Spleen (tissue), 11 donors: Measurements from ENCODE around the gene TGFBI. TPM values are rescaled to one million over a fixed set of nuclear protein-coding genes. Genes with fewer than 3 reads are reported as not detected.

Experiments
- DNase-seq: peaks from one replicate; pipeline ENCODE4 v3.0.0-alpha.2; 2020
- H3K27ac ChIP-seq, 8 donors: fragments of 200-600 bp; sonication (generic) in 7 of 8; 1 replicate in 4 of 8; 2 replicates in 4 of 8; pipeline versions ENCODE4 v1.5.0 to v1.8.0; 2016 to 2021; ENCODE audit warnings: inconsistent platforms in 4 of 8, mild to moderate bottlenecking in 4 of 8, moderate library complexity in 1 of 8
- H3K27me3 ChIP-seq, 7 donors: fragments of 200-600 bp; sonication (generic) in 6 of 7; replicated peaks in 1 of 7; 1 replicate in 4 of 7; 2 replicates in 3 of 7; pipeline versions ENCODE4 v1.5.0 to v1.8.0; 2016 to 2021; ENCODE audit warnings: inconsistent platforms in 3 of 7, mild to moderate bottlenecking in 1 of 7
- H3K36me3 ChIP-seq, 6 donors: fragments of 200-600 bp; sonication (generic) in 5 of 6; 1 replicate in 4 of 6; 2 replicates in 2 of 6; pipeline versions ENCODE4 v1.5.0 to v1.8.0; 2016 to 2021; ENCODE audit warnings: inconsistent platforms in 2 of 6
- H3K4me1 ChIP-seq, 6 donors: fragments of 200-600 bp; sonication (generic) in 5 of 6; 1 replicate in 3 of 6; 2 replicates in 3 of 6; pipeline versions ENCODE4 v1.5.0 to v1.8.0; 2016 to 2021; ENCODE audit warnings: inconsistent platforms in 3 of 6
- H3K4me3 ChIP-seq, 8 donors: fragments of 200-600 bp; sonication (generic) in 7 of 8; 1 replicate in 4 of 8; 2 replicates in 4 of 8; pipeline versions ENCODE4 v1.5.0 to v1.8.0; 2016 to 2021; ENCODE audit warnings: inconsistent platforms in 4 of 8, mild to moderate bottlenecking in 4 of 8, moderate library complexity in 2 of 8
- H3K9me3 ChIP-seq, 8 donors: fragments of 200-600 bp; sonication (generic) in 7 of 8; 1 replicate in 4 of 8; 2 replicates in 4 of 8; pipeline versions ENCODE4 v1.5.0 to v1.8.0; 2016 to 2021; ENCODE audit warnings: inconsistent platforms in 4 of 8
- CTCF ChIP-seq, 11 experiments: fragments of 200-600 bp in 7 of 11; fragments of 450-650 bp in 4 of 11; sonication (generic) in 4 of 11; IDR thresholded peaks in 8 of 11; conservative IDR thresholded peaks in 3 of 11; 1 replicate in 7 of 11; 2 replicates in 4 of 11; pipeline versions ENCODE4 v1.4.0 to v1.8.0; 2016 to 2021; ENCODE audit warnings: antibody characterized with exemption in 11 of 11, inconsistent platforms in 4 of 11, mild to moderate bottlenecking in 1 of 11
- POLR2A ChIP-seq, 3 donors: fragments of 450-650 bp; IDR thresholded peaks; one replicate each; pipeline ENCODE4 v1.5.1; 2017; ENCODE audit warnings: antibody characterized with exemption in 3 of 3, mild to moderate bottlenecking in 1 of 3
- POLR2AphosphoS5 ChIP-seq, 3 donors: sonication (generic); formaldehyde crosslinking; IDR thresholded peaks; one replicate each; pipeline ENCODE4 v1.5.1; 2017; ENCODE audit warnings: antibody characterized with exemption in 3 of 3
- WGBS, 5 donors: extraction: QIAGEN DNeasy Blood & Tissue Kit in 3 of 5; methylation state at CpG; one replicate each; pipeline versions ENCODE4 v1.1.5 to v1.1.7; 2013 to 2018; 5-methylcytosine and 5-hydroxymethylcytosine counted together
- intact Hi-C: fragments of 100-400 bp; cut with DNase I; formaldehyde crosslinking; loops from one replicate; pipeline ENCODE4 v1.15.0; 2023; ENCODE audit warnings: low total_unique reads
- polyA plus RNA-seq, 3 donors: library from polyadenylated mRNA; stranded (reverse); fragments of 200-250 nt; gene quantifications; one replicate each; pipeline ENCODE4 v1.2.1, GENCODE V29; 2013
- total RNA-seq, 7 donors: library from RNA; depleted of rRNA in 3 of 7; stranded (reverse); fragments of >200 nt in 3 of 7; fragmentation: NEBNext Ultra II Directional in 4 of 7; extraction: Animal tissue kit (Norgen Biotek cat#: 25700) in 4 of 7; gene quantifications; one replicate each; pipeline versions ENCODE4 v1.1.0 to v1.2.1, GENCODE V29; 2016 to 2021
- donor health status: healthy with polysubstance abuse.
- donor health status: DM: no; HTN: no; CAD: no; lungs with moderate emphysema.
- donor health status: DM: no; HTN: no; CAD: no.
- donor health status: Bipolar disorder and iron deficiency.
- donor health status: healthy.
- donor health status: DM: no; HTN: no; CAD: no.
- donor health status: DM: yes; HTN: yes; CAD: no.

TGFBI gene
- total and polyA plus RNA-seq, 10 donors, result 31.0 to 214 (median 149) TPM

- Histone ChIP-seq H3K36me3 (no peaks in the 10 kb centered on the region), H3K27me3 (peaks cover 0 to 6% (median 0%) of the 10 kb centered on the region in 7 donors), H3K4me3 (no peak overlapping the region), H3K27ac (no peak overlapping the region), H3K9me3 (no peaks in the 10 kb centered on the region), H3K4me1 (peaks cover 0 to 8% (median 0%) of the 10 kb centered on the region in 6 donors)
- TF ChIP-seq POLR2AphosphoS5 (IDR thresholded peaks at IDR 0.05) (no peak), CTCF (IDR thresholded peaks at IDR 0.05 in 8 of 11, conservative IDR thresholded peaks at IDR 0.05 in 3 of 11) (no peak), POLR2A (IDR thresholded peaks at IDR 0.05) (no peak)
- intact Hi-C loops, result no loop called here
- no peak for DNase-seq
- 37 to 51% (median 41%) methylated on average over 4 of the region's 4 CpGs for WGBS, 5 donors
Observed at GRCh38 chr5:136098176-136098575, 69.4 kb downstream of the TGFBI start.

GRCh38 chr5:136099870-136100269 is 71.1 kb downstream of the TGFBI start:
- intact Hi-C loops, result no loop called here

GRCh38 chr5:136101884-136102283 is 73.1 kb downstream of the TGFBI start:
- no peaks in the 10 kb centered on the region for H3K9me3 ChIP-seq
- H3K4me1 ChIP-seq, result peaks cover 0 to 6% (median 0%) of the 10 kb centered on the region in 6 donors
- H3K27me3 ChIP-seq, result peaks cover 0 to 5% (median 0%) of the 10 kb centered on the region in 7 donors
- no peak overlapping the region for H3K4me3 ChIP-seq
- DNase-seq, result no peak
- TF ChIP-seq POLR2A (IDR thresholded peaks at IDR 0.05) (no peak), POLR2AphosphoS5 (IDR thresholded peaks at IDR 0.05) (no peak), CTCF (IDR thresholded peaks at IDR 0.05 in 8 of 11, conservative IDR thresholded peaks at IDR 0.05 in 3 of 11) (no peak)
- 94 to 100% (median 98%) methylated on average over 1 of the region's 1 CpG for WGBS, 5 donors
- H3K36me3 ChIP-seq, result no peaks in the 10 kb centered on the region
- H3K27ac ChIP-seq, result no peak overlapping the region
- intact Hi-C loops, result no loop called here

More at GRCh38 chr5:136099870-136100269, 71.1 kb downstream of the TGFBI start:
- Histone ChIP-seq H3K27ac (no peak overlapping the region), H3K36me3 (no peaks in the 10 kb centered on the region), H3K4me1 (peaks cover 0 to 6% (median 0%) of the 10 kb centered on the region in 6 donors), H3K4me3 (no peak overlapping the region), H3K9me3 (no peaks in the 10 kb centered on the region), H3K27me3 (peaks cover 0 to 6% (median 0%) of the 10 kb centered on the region in 7 donors)
- WGBS, 5 donors, result 85 to 91% (median 86%) methylated on average over 3 of the region's 3 CpGs
- no peak for DNase-seq
- TF ChIP-seq POLR2A (IDR thresholded peaks at IDR 0.05), result no peak
- TF ChIP-seq CTCF (IDR thresholded peaks at IDR 0.05 in 8 of 11, conservative IDR thresholded peaks at IDR 0.05 in 3 of 11), result no peak
- TF ChIP-seq POLR2AphosphoS5 (IDR thresholded peaks at IDR 0.05), result no peak

GRCh38 chr5:136103118-136103517 is 74.3 kb downstream of the TGFBI start:
- TF ChIP-seq CTCF (IDR thresholded peaks at IDR 0.05 in 8 of 11, conservative IDR thresholded peaks at IDR 0.05 in 3 of 11) (no peak), POLR2A (IDR thresholded peaks at IDR 0.05) (no peak)
- DNase-seq, result no peak
- WGBS, 5 donors, result 90 to 100% (median 92%) methylated on average over 1 of the region's 1 CpG

More at GRCh38 chr5:136103118-136103517, 74.3 kb downstream of the TGFBI start:
- Histone ChIP-seq H3K27me3 (no peaks in the 10 kb centered on the region), H3K27ac (no peak overlapping the region), H3K9me3 (no peaks in the 10 kb centered on the region), H3K4me1 (peaks cover 0 to 6% (median 0%) of the 10 kb centered on the region in 6 donors), H3K4me3 (no peak overlapping the region), H3K36me3 (no peaks in the 10 kb centered on the region)
- intact Hi-C loops, result no loop called here
